Measurements from ENCODE around the gene PADI3. TPM values are rescaled to one million over a fixed set of nuclear protein-coding genes. Genes with fewer than 3 reads are reported as not detected.

The PADI3 gene
- total and polyA plus RNA-seq, 2 of the 13 experiments (the other 11 are each of a cell fraction or from before 2014, with no cell fraction given), result not detected

DNA sequence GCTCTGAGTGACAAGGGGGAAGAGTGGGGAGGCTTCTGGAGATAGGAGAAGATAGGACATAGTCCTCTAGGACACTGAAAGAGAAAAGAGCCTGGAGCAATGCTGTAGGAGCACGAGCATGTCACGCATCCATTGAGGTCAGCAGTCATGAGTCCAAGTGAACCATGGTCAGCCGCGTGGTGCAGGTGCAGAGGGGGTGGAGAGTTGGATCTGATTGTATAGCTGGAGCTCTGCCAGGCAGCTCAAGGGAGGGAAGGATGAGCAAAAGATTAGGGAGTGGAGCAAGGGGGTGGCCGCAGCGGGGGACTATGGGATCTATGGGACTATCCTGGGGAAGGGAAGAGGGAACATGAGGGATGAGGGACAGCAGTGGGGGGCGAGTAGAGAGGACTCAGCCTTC lies 30.0 kb upstream of the PADI3 start (continued):
- TF ChIP-seq, protein P1, sequence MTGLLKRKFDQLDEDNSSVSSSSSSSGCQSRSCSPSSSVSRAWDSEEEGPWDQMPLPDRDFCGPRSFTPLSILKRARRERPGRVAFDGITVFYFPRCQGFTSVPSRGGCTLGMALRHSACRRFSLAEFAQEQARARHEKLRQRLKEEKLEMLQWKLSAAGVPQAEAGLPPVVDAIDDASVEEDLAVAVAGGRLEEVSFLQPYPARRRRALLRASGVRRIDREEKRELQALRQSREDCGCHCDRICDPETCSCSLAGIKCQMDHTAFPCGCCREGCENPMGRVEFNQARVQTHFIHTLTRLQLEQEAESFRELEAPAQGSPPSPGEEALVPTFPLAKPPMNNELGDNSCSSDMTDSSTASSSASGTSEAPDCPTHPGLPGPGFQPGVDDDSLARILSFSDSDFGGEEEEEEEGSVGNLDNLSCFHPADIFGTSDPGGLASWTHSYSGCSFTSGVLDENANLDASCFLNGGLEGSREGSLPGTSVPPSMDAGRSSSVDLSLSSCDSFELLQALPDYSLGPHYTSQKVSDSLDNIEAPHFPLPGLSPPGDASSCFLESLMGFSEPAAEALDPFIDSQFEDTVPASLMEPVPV (CRISPR knock-in tag; IDR thresholded peaks at IDR 0.05), result no peak
- no peak for TF ChIP-seq ZNF431 (CRISPR knock-in tag; IDR thresholded peaks at IDR 0.05; ENCODE audit: borderline replicate concordance, low read depth)
- TF ChIP-seq, protein P2, sequence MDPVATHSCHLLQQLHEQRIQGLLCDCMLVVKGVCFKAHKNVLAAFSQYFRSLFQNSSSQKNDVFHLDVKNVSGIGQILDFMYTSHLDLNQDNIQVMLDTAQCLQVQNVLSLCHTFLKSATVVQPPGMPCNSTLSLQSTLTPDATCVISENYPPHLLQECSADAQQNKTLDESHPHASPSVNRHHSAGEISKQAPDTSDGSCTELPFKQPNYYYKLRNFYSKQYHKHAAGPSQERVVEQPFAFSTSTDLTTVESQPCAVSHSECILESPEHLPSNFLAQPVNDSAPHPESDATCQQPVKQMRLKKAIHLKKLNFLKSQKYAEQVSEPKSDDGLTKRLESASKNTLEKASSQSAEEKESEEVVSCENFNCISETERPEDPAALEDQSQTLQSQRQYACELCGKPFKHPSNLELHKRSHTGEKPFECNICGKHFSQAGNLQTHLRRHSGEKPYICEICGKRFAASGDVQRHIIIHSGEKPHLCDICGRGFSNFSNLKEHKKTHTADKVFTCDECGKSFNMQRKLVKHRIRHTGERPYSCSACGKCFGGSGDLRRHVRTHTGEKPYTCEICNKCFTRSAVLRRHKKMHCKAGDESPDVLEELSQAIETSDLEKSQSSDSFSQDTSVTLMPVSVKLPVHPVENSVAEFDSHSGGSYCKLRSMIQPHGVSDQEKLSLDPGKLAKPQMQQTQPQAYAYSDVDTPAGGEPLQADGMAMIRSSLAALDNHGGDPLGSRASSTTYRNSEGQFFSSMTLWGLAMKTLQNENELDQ (CRISPR knock-in tag; IDR thresholded peaks at IDR 0.05; ENCODE audit: borderline replicate concordance), result no peak
- TF ChIP-seq GATA4 (IDR thresholded peaks at IDR 0.05; ENCODE audit: borderline replicate concordance, low read depth), result no peak
- TF ChIP-seq, protein P3, sequence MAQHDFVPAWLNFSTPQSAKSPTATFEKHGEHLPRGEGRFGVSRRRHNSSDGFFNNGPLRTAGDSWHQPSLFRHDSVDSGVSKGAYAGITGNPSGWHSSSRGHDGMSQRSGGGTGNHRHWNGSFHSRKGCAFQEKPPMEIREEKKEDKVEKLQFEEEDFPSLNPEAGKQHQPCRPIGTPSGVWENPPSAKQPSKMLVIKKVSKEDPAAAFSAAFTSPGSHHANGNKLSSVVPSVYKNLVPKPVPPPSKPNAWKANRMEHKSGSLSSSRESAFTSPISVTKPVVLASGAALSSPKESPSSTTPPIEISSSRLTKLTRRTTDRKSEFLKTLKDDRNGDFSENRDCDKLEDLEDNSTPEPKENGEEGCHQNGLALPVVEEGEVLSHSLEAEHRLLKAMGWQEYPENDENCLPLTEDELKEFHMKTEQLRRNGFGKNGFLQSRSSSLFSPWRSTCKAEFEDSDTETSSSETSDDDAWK (CRISPR knock-in tag; IDR thresholded peaks at IDR 0.05), result no peak
- TF ChIP-seq ZNF124 (CRISPR knock-in tag; IDR thresholded peaks at IDR 0.05), result no peak
- TF ChIP-seq, protein P4, sequence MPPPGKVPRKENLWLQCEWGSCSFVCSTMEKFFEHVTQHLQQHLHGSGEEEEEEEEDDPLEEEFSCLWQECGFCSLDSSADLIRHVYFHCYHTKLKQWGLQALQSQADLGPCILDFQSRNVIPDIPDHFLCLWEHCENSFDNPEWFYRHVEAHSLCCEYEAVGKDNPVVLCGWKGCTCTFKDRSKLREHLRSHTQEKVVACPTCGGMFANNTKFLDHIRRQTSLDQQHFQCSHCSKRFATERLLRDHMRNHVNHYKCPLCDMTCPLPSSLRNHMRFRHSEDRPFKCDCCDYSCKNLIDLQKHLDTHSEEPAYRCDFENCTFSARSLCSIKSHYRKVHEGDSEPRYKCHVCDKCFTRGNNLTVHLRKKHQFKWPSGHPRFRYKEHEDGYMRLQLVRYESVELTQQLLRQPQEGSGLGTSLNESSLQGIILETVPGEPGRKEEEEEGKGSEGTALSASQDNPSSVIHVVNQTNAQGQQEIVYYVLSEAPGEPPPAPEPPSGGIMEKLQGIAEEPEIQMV (CRISPR knock-in tag; IDR thresholded peaks at IDR 0.05; ENCODE audit: low read depth), result no peak
- TF ChIP-seq, protein P5, sequence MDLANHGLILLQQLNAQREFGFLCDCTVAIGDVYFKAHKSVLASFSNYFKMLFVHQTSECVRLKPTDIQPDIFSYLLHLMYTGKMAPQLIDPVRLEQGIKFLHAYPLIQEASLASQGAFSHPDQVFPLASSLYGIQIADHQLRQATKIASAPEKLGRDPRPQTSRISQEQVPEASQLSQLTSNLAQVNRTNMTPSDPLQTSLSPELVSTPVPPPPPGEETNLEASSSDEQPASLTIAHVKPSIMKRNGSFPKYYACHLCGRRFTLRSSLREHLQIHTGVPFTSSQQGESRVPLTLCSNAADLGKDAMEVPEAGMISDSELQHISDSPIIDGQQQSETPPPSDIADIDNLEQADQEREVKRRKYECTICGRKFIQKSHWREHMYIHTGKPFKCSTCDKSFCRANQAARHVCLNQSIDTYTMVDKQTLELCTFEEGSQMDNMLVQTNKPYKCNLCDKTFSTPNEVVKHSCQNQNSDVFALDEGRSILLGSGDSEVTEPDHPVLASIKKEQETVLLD (CRISPR knock-in tag; IDR thresholded peaks at IDR 0.05; ENCODE audit: low read depth), result no peak
- TF ChIP-seq, protein P6, sequence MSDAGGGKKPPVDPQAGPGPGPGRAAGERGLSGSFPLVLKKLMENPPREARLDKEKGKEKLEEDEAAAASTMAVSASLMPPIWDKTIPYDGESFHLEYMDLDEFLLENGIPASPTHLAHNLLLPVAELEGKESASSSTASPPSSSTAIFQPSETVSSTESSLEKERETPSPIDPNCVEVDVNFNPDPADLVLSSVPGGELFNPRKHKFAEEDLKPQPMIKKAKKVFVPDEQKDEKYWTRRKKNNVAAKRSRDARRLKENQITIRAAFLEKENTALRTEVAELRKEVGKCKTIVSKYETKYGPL (CRISPR knock-in tag; IDR thresholded peaks at IDR 0.05), result no peak

Measured in HepG2 (cell line).